Astrocyte of the cerebellum (primary cell): ENCODE measurements around the gene TMEM18.

Source experiments
- DNase-seq: peaks from one replicate; pipeline ENCODE4 v3.0.0-alpha.2; 2011; ENCODE audit warnings: low read depth
- H3K4me3 ChIP-seq: 2 replicates; pipeline ENCODE4 v1.5.1; 2011; ENCODE audit warnings: mild to moderate bottlenecking, low read depth, low read length, moderate library complexity
- in situ Hi-C: cut with HindIII; loops from 2 replicates; pipeline ENCODE4 v1.10.0; 2017; ENCODE audit warnings: low sequenced_read_pairs
- TF ChIP-seq, protein P1 (sequence below): IDR thresholded peaks from 2 replicates; pipeline ENCODE4 v1.5.1; 2012; ENCODE audit warnings: low read length, low read depth, moderate library complexity, mild to moderate bottlenecking; ENCODE audit errors: missing control alignments

Gene TMEM18

DNA sequence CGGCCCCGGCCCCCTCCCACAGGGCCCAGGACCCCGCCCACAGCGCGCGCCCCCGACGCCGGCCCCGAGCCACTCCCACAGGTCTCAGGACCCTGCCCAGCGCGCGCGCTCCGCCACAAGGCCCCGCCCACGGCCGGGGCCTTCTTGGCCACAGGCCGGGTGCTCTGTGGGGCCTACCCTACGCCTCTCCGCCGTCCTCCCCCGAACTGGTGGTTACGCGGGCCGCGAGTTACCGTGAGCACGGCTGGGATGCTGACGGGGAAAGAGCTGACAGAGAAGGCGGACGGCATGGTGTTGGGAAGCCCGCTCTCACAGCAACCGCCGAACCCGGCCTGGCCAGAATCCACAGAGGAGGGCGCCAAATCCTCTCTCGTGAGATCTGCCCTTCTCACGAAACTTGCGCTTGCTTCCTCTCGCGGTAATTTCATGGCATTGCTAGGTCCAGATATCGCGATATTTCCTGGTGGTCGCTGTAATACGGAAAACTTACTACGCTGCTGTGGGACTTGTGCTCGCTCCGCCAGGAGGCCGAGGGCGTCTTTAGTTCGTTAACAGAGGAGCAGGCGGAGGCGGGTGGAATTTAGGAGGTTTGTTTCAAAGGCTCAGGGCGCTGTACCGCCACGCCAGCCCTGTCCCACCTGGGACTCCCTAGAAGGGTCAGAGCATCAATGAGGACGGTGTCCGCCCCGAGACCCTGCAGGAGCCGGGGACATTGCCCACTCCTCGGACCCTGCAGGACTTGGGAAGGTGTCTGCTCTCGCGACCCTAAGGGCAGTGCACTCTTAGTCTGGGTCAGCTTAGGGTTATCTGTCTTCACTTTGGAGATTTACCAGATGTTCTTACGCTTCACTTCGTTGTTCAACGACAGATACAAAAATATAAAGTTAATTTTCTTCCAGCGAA is at the start of gene TMEM18:
Gene TMEM18 (minus strand): TSS at position 351 of the 903 bp plus-strand sequence. CDS start 61 bp downstream, at position 290.
- in situ Hi-C loops = loop anchor here (25.0 kb wide), 1 partner anchor 885 kb away; no protein-coding TSS in a partner anchor
- TF ChIP-seq, protein P1, sequence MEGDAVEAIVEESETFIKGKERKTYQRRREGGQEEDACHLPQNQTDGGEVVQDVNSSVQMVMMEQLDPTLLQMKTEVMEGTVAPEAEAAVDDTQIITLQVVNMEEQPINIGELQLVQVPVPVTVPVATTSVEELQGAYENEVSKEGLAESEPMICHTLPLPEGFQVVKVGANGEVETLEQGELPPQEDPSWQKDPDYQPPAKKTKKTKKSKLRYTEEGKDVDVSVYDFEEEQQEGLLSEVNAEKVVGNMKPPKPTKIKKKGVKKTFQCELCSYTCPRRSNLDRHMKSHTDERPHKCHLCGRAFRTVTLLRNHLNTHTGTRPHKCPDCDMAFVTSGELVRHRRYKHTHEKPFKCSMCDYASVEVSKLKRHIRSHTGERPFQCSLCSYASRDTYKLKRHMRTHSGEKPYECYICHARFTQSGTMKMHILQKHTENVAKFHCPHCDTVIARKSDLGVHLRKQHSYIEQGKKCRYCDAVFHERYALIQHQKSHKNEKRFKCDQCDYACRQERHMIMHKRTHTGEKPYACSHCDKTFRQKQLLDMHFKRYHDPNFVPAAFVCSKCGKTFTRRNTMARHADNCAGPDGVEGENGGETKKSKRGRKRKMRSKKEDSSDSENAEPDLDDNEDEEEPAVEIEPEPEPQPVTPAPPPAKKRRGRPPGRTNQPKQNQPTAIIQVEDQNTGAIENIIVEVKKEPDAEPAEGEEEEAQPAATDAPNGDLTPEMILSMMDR = peak; percentile 33
- DNase-seq = peak; percentile 99
- peak within 1 kb of the TSS; percentile 70 for H3K4me3 ChIP-seq

DNA sequence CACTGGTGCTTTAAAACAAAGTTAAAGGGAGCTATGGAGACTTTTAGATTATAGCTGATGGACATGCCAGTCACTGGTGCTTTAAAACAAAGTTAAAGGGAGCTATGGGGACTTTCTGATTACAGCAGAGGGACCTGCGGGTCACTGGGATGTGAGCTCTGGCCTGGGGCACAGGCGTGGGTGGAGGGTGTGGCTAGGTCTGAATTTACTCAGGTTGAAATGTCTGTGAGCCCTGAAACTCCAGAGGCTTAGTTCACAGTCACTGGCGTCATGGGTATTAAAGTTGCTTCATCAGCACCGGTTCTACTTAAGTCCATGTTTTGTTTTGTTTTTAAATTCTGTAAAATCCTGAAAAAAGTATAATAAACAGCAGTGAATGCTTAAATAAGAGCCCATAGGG is 49.0 kb upstream of the TMEM18 start:
- TF ChIP-seq, protein P1 = no peak
- H3K4me3 ChIP-seq = no peak overlapping the region
- in situ Hi-C loops = no loop called here
- no peak for DNase-seq

- no peak for DNase-seq
- TF ChIP-seq, protein P1 = no peak
- in situ Hi-C loops = no loop called here
Measured at GRCh38 chr2:725468-725867, 48.3 kb upstream of the TMEM18 start.

GRCh38 chr2:723761-724160 is 46.6 kb upstream of the TMEM18 start:
- DNase-seq = no peak
- in situ Hi-C loops = no loop called here
- no peak overlapping the region for H3K4me3 ChIP-seq

More at GRCh38 chr2:725468-725867, 48.3 kb upstream of the TMEM18 start:
- H3K4me3 ChIP-seq = no peak overlapping the region

GRCh38 chr2:720842-721241 is 43.6 kb upstream of the TMEM18 start:
- H3K4me3 ChIP-seq = no peak overlapping the region
- no peak for DNase-seq
- TF ChIP-seq, protein P1 = no peak
- in situ Hi-C loops = no loop called here

More at GRCh38 chr2:723761-724160, 46.6 kb upstream of the TMEM18 start:
- TF ChIP-seq, protein P1 = no peak

- no peak for DNase-seq
- TF ChIP-seq, protein P1 = no peak
- H3K4me3 ChIP-seq = no peak overlapping the region
- in situ Hi-C loops = no loop called here
Measured at GRCh38 chr2:719734-720133, 42.5 kb upstream of the TMEM18 start.
